WTC11 (cell line): ENCODE data around the gene ETV5. TPM values are rescaled to one million over a fixed set of nuclear protein-coding genes. Genes with fewer than 3 reads are reported as not detected.

Experiments used
- ATAC-seq: fragments of 200-7000 bp; cut with Tn5 transposase; 2 replicates; pipeline ENCODE4 v1.10.0; 2021; ENCODE audit warnings: mild to moderate bottlenecking, moderate library complexity
- CTCF ChIA-PET: fragments of 300-600 bp; sonication (Branson Sonifier 250); formaldehyde crosslinking; loops from one replicate; lab custom pipeline; 2021; ENCODE audit warnings: antibody characterized with exemption; lab: Charles Lee
- POLR2A ChIA-PET: fragments of 350-600 bp; sonication (Branson Sonifier 250); formaldehyde crosslinking; loops from one replicate; lab custom pipeline; 2021; ENCODE audit warnings: antibody characterized with exemption; lab: Charles Lee
- DNase-seq: peaks from one replicate; pipeline ENCODE4 v3.0.0; 2021; ENCODE audit warnings: low spot score
- H3K27ac Mint-ChIP-seq: 2 replicates; pipeline ENCODE4 v1.8.0; 2021; ENCODE audit warnings: mixed read lengths
- H3K27me3 Mint-ChIP-seq: 2 replicates; pipeline ENCODE4 v1.8.0; 2021; ENCODE audit warnings: low read depth, mild to moderate bottlenecking, moderate library complexity, mixed read lengths
- H3K36me3 Mint-ChIP-seq: 2 replicates; pipeline ENCODE4 v1.8.0; 2021; ENCODE audit warnings: mixed read lengths
- H3K4me1 Mint-ChIP-seq: 2 replicates; pipeline ENCODE4 v1.8.0; 2022; ENCODE audit warnings: mixed read lengths
- H3K4me3 Mint-ChIP-seq: 2 replicates; pipeline ENCODE4 v1.8.0; 2021; ENCODE audit warnings: mild to moderate bottlenecking, moderate library complexity, mixed read lengths
- H3K9me3 Mint-ChIP-seq: 2 replicates; pipeline ENCODE4 v1.8.0; 2021; ENCODE audit warnings: mixed read lengths
- ATF6 ChIP-seq: sonication (generic); formaldehyde crosslinking; IDR thresholded peaks from 2 replicates; pipeline ENCODE4 v1.8.1; 2023; ENCODE audit warnings: mild to moderate bottlenecking, missing genetic modification reagents
- CBFB ChIP-seq: sonication (generic); formaldehyde crosslinking; IDR thresholded peaks from 2 replicates; pipeline ENCODE4 v1.8.1; 2022; ENCODE audit warnings: mild to moderate bottlenecking, low read depth, missing genetic modification reagents
- CDX4 ChIP-seq: fragments of 250-450 bp; sonication (Bioruptor Pico); IDR thresholded peaks from 2 replicates; pipeline ENCODE4 v1.9.0; 2021; ENCODE audit warnings: moderate library complexity, mild to moderate bottlenecking, inconsistent platforms, borderline replicate concordance
- E2F1 ChIP-seq: sonication (generic); formaldehyde crosslinking; IDR thresholded peaks from 2 replicates; pipeline ENCODE4 v1.8.0; 2022; ENCODE audit warnings: mild to moderate bottlenecking, missing genetic modification reagents
- E2F4 ChIP-seq: sonication (generic); formaldehyde crosslinking; IDR thresholded peaks from 2 replicates; pipeline ENCODE4 v1.8.1; 2022; ENCODE audit warnings: low read depth, mild to moderate bottlenecking, moderate library complexity, missing genetic modification reagents, borderline replicate concordance
- FOXJ3 ChIP-seq: sonication (generic); formaldehyde crosslinking; IDR thresholded peaks from 2 replicates; pipeline ENCODE4 v1.9.0; 2021; ENCODE audit warnings: missing genetic modification reagents, mild to moderate bottlenecking, borderline replicate concordance
- FOXK1 ChIP-seq: sonication (generic); formaldehyde crosslinking; IDR thresholded peaks from 2 replicates; pipeline ENCODE4 v1.8.0; 2022; ENCODE audit warnings: mild to moderate bottlenecking, moderate library complexity, missing genetic modification reagents
- JUN ChIP-seq: sonication (generic); formaldehyde crosslinking; IDR thresholded peaks from 2 replicates; pipeline ENCODE4 v1.8.0; 2023; ENCODE audit warnings: mild to moderate bottlenecking, missing genetic modification reagents
- MAX ChIP-seq: sonication (generic); formaldehyde crosslinking; IDR thresholded peaks from 2 replicates; pipeline ENCODE4 v1.8.0; 2022; ENCODE audit warnings: mild to moderate bottlenecking, missing genetic modification reagents
- NR1H2 ChIP-seq: sonication (generic); formaldehyde crosslinking; IDR thresholded peaks from 2 replicates; pipeline ENCODE4 v1.9.0; 2021; ENCODE audit warnings: mild to moderate bottlenecking, moderate library complexity, missing genetic modification reagents
- NR2C2 ChIP-seq: sonication (generic); formaldehyde crosslinking; IDR thresholded peaks from 2 replicates; pipeline ENCODE4 v1.8.0; 2022; ENCODE audit warnings: mild to moderate bottlenecking, missing genetic modification reagents
- OVOL2 ChIP-seq: fragments of 250-450 bp; sonication (Bioruptor Pico); IDR thresholded peaks from 2 replicates; pipeline ENCODE4 v1.9.0; 2021; ENCODE audit warnings: mild to moderate bottlenecking, borderline replicate concordance
- RORB ChIP-seq: fragments of 250-450 bp; sonication (Bioruptor Pico); IDR thresholded peaks from 2 replicates; pipeline ENCODE4 v1.9.0; 2021; ENCODE audit warnings: mild to moderate bottlenecking
- SMAD3 ChIP-seq: sonication (generic); formaldehyde crosslinking; IDR thresholded peaks from 2 replicates; pipeline ENCODE4 v1.8.0; 2022; ENCODE audit warnings: missing genetic modification reagents, mild to moderate bottlenecking, borderline replicate concordance
- SMAD4 ChIP-seq: sonication (generic); formaldehyde crosslinking; IDR thresholded peaks from 2 replicates; pipeline ENCODE4 v1.8.0; 2022; ENCODE audit warnings: mild to moderate bottlenecking, missing genetic modification reagents
- SP1 ChIP-seq: sonication (generic); formaldehyde crosslinking; conservative IDR thresholded peaks from 2 replicates; pipeline ENCODE4 v1.8.1; 2022; ENCODE audit warnings: missing genetic modification reagents
- TEAD1 ChIP-seq: sonication (generic); formaldehyde crosslinking; IDR thresholded peaks from 2 replicates; pipeline ENCODE4 v1.8.0; 2022; ENCODE audit warnings: mild to moderate bottlenecking, missing genetic modification reagents
- TP53 ChIP-seq: sonication (generic); formaldehyde crosslinking; IDR thresholded peaks from 2 replicates; pipeline ENCODE4 v1.8.1; 2023; ENCODE audit warnings: mild to moderate bottlenecking, missing genetic modification reagents
- ZBTB43 ChIP-seq: sonication (generic); formaldehyde crosslinking; IDR thresholded peaks from 2 replicates; pipeline ENCODE4 v1.8.1; 2023; ENCODE audit warnings: mild to moderate bottlenecking, missing genetic modification reagents
- ZMAT4 ChIP-seq: fragments of 250-450 bp; sonication (Bioruptor Pico); IDR thresholded peaks from 2 replicates; pipeline ENCODE4 v1.9.0; 2021; ENCODE audit warnings: mild to moderate bottlenecking
- ZNF219 ChIP-seq: sonication (generic); formaldehyde crosslinking; IDR thresholded peaks from 2 replicates; pipeline ENCODE4 v1.8.0; 2023; ENCODE audit warnings: missing genetic modification reagents, mild to moderate bottlenecking, borderline replicate concordance
- ZNF232 ChIP-seq: sonication (generic); formaldehyde crosslinking; IDR thresholded peaks from 2 replicates; pipeline ENCODE4 v1.8.0; 2022; ENCODE audit warnings: mild to moderate bottlenecking, missing genetic modification reagents
- ZNF263 ChIP-seq: sonication (generic); formaldehyde crosslinking; IDR thresholded peaks from 2 replicates; pipeline ENCODE4 v1.8.1; 2022; ENCODE audit warnings: low read depth, mild to moderate bottlenecking, moderate library complexity, missing genetic modification reagents
- ZNF317 ChIP-seq: sonication (generic); formaldehyde crosslinking; IDR thresholded peaks from 2 replicates; pipeline ENCODE4 v1.8.1; 2023; ENCODE audit warnings: low read depth, mild to moderate bottlenecking, moderate library complexity, missing genetic modification reagents, borderline replicate concordance
- ZSCAN18 ChIP-seq: fragments of 250-450 bp; sonication (Bioruptor Pico); IDR thresholded peaks from 2 replicates; pipeline ENCODE4 v2.1.2; 2022; ENCODE audit warnings: mild to moderate bottlenecking, moderate library complexity
- total RNA-seq: library from RNA; stranded (reverse); gene quantifications from 3 replicates; pipeline ENCODE4 v1.2.3, GENCODE V29; 2021

The ETV5 gene
- total RNA-seq, 1 experiment from 2014 or later = 71.3 TPM

- peak; percentile 44 for ATAC-seq
- no peaks in the 10 kb centered on the region for H3K27me3 Mint-ChIP-seq
- TF ChIP-seq NR2C2 (no peak), ZNF317 (no peak), ZNF232 (CRISPR knock-in tag) (no peak), TEAD1 (no peak), FOXK1 (CRISPR knock-in tag) (no peak), ZNF219 (CRISPR knock-in tag) (no peak), E2F4 (CRISPR knock-in tag) (no peak), ZNF263 (no peak), RORB (CRISPR knock-in tag) (no peak), SMAD3 (no peak), CDX4 (no peak), ATF6 (CRISPR knock-in tag) (no peak), MAX (CRISPR knock-in tag) (no peak), TP53 (CRISPR knock-in tag) (no peak), OVOL2 (CRISPR knock-in tag) (no peak), CBFB (CRISPR knock-in tag) (no peak), ZBTB43 (no peak), ZMAT4 (CRISPR knock-in tag) (no peak), E2F1 (CRISPR knock-in tag) (no peak)
- no peak overlapping the region for H3K27ac Mint-ChIP-seq
- H3K36me3 Mint-ChIP-seq = peaks cover 19% of the 10 kb centered on the region
- ChIA-PET CTCF (interaction anchor here (0.9 to 1.9 kb wide), 4 partner anchors 36 to 164 kb away, joined by 3 to 6 read pairs (median 5); no protein-coding TSS in a partner anchor), POLR2A (no interaction called here)
- peaks cover 6% of the 10 kb centered on the region for H3K4me1 Mint-ChIP-seq
- DNase-seq = no peak
- no peaks in the 10 kb centered on the region for H3K9me3 Mint-ChIP-seq
- no peak overlapping the region for H3K4me3 Mint-ChIP-seq
These were observed 63.9 kb downstream of the ETV5 start for GRCh38 chr3:186044968-186045367.

- ATAC-seq (no peak), DNase-seq (no peak)
- Mint-ChIP-seq H3K4me1 (peaks cover 6% of the 10 kb centered on the region), H3K27ac (no peak overlapping the region), H3K4me3 (no peak overlapping the region), H3K9me3 (no peaks in the 10 kb centered on the region), H3K27me3 (no peaks in the 10 kb centered on the region), H3K36me3 (peaks cover 16% of the 10 kb centered on the region)
- CTCF ChIA-PET = interaction anchor here (0.9 to 1.9 kb wide), 4 partner anchors 36 to 165 kb away, joined by 3 to 6 read pairs (median 5); no protein-coding TSS in a partner anchor
- POLR2A ChIA-PET = no interaction called here
- TF ChIP-seq JUN (CRISPR knock-in tag) (no peak), NR1H2 (no peak), ZSCAN18 (CRISPR knock-in tag) (no peak), FOXJ3 (CRISPR knock-in tag) (no peak), ATF6 (CRISPR knock-in tag) (no peak), SP1 (no peak), SMAD4 (CRISPR knock-in tag) (no peak), ZMAT4 (CRISPR knock-in tag) (no peak)
These were observed 64.5 kb downstream of the ETV5 start for GRCh38 chr3:186044427-186044826.
